Stimulated activated CD4-positive, alpha-beta T cell treated with anti-CD3 and anti-CD28 coated beads, Interleukin-12 subunit alpha, Interleukin-12 subunit beta, amount 100 ng/mL, for 48 hours (primary cell): ENCODE results near the gene DUXB.

Source experiments
- DNase-seq, 3 donors: peaks; one replicate each; pipeline ENCODE4 v3.0.0-alpha.2; 2020; ENCODE audit warnings: low read depth in 2 of 3, low spot score in 1 of 3

The DUXB gene

GRCh38 chr16:75660726-75661302, 40.4 kb downstream of the DUXB start:
- DNase-seq: no peak

- no peak for DNase-seq
Measured at GRCh38 chr16:75660321-75660720, 40.9 kb downstream of the DUXB start.

- no peak for DNase-seq
Measured at GRCh38 chr16:75658175-75658574, 43.1 kb downstream of the DUXB start.

GRCh38 chr16:75653922-75654321, 47.3 kb downstream of the DUXB start:
- no peak for DNase-seq

- peak; percentile 67 to 81 (median 80) for DNase-seq
Measured at GRCh38 chr16:75648265-75649076, 52.8 kb downstream of the DUXB start.

- DNase-seq: peak; percentile 87 to 92 (median 92)
Measured at GRCh38 chr16:75647492-75648264, 53.6 kb downstream of the DUXB start, which contains the start of the genes KARS1 and TERF2IP. TSS of gene KARS1 (minus strand) at chr16:75647665. CDS start at chr16:75647639, 26 bp downstream. TSS of gene TERF2IP (plus strand) at chr16:75647773. CDS start at chr16:75647883, 110 bp downstream.

GRCh38 chr16:75647112-75647491, 54.2 kb downstream of the DUXB start:
- DNase-seq: no peak

- DNase-seq: no peak
Measured at GRCh38 chr16:75644240-75645012, 56.8 kb downstream of the DUXB start.
